OCI-LY1 (cell line): ENCODE measurements around the gene CHKA.

Experiments used
- H2AFZ ChIP-seq: fragments of 200-600 bp; sonication (generic), shearing (Covaris generic); 2 replicates; pipeline ENCODE4 v1.6.0; 2014; ENCODE audit warnings: antibody characterized with exemption, mild to moderate bottlenecking, low read length
- H3F3A ChIP-seq: fragments of 200-600 bp; sonication (generic), shearing (Covaris generic); 2 replicates; pipeline ENCODE4 v1.6.0; 2014; ENCODE audit warnings: mild to moderate bottlenecking, antibody characterized with exemption, low read length, moderate library complexity; ENCODE audit not compliant: insufficient read depth
- H3K27ac ChIP-seq: fragments of 200-600 bp; sonication (generic); 2 replicates; pipeline ENCODE4 v1.5.1; 2014; ENCODE audit warnings: low read length, mixed run types, mild to moderate bottlenecking, low read depth; ENCODE audit not compliant: poor library complexity, severe bottlenecking
- H3K27me3 ChIP-seq: fragments of 200-600 bp; sonication (generic); 2 replicates; pipeline ENCODE4 v1.6.0; 2014; ENCODE audit warnings: antibody characterized with exemption, mild to moderate bottlenecking, low read length, moderate library complexity; ENCODE audit not compliant: insufficient read depth
- H3K36me3 ChIP-seq: fragments of 200-600 bp; sonication (generic); 2 replicates; pipeline ENCODE4 v1.6.1; 2014; ENCODE audit warnings: mild to moderate bottlenecking, antibody characterized with exemption, low read length, moderate library complexity, mixed read lengths; ENCODE audit not compliant: insufficient read depth
- H3K4me1 ChIP-seq: fragments of 200-600 bp; sonication (generic); 2 replicates; pipeline ENCODE4 v1.5.1; 2014; ENCODE audit warnings: mild to moderate bottlenecking, low read length, moderate library complexity; ENCODE audit not compliant: insufficient read depth, severe bottlenecking
- H3K4me2 ChIP-seq: fragments of 200-600 bp; sonication (generic), shearing (Covaris generic); 2 replicates; pipeline ENCODE4 v1.6.1; 2014; ENCODE audit warnings: low read length
- H3K4me3 ChIP-seq: fragments of 200-600 bp; sonication (generic); 2 replicates; pipeline ENCODE4 v1.5.1; 2014; ENCODE audit warnings: low read length, low read depth, mild to moderate bottlenecking, mixed read lengths; ENCODE audit not compliant: poor library complexity, severe bottlenecking
- H3K79me2 ChIP-seq: fragments of 200-600 bp; shearing (Covaris generic); 2 replicates; pipeline ENCODE4 v1.6.1; 2016; ENCODE audit warnings: mixed run types, low read length, mixed read lengths; ENCODE audit not compliant: insufficient read depth
- H3K9ac ChIP-seq: fragments of 200-600 bp; sonication (generic), shearing (Covaris generic); 2 replicates; pipeline ENCODE4 v1.6.1; 2014; ENCODE audit warnings: mild to moderate bottlenecking, low read length, mixed read lengths
- H3K9me2 ChIP-seq: fragments of 200-600 bp; sonication (generic), shearing (Covaris generic); 2 replicates; pipeline ENCODE4 v1.6.1; 2014; ENCODE audit warnings: low read depth, mild to moderate bottlenecking, low read length, mixed read lengths
- H3K9me3 ChIP-seq: fragments of 200-600 bp; shearing (Covaris generic); 2 replicates; pipeline ENCODE4 v1.6.1; 2014; ENCODE audit warnings: low read length, mixed read lengths
- H4K20me1 ChIP-seq: fragments of 200-600 bp; sonication (generic), shearing (Covaris generic); 2 replicates; pipeline ENCODE4 v1.6.0; 2016; ENCODE audit warnings: mild to moderate bottlenecking, low read length; ENCODE audit not compliant: insufficient read depth
- EZH2 ChIP-seq: fragments of 200-600 bp; sonication (generic), shearing (Covaris generic); IDR thresholded peaks from 2 replicates; pipeline ENCODE4 v1.8.0; 2017; ENCODE audit warnings: borderline replicate concordance, mixed run types, mild to moderate bottlenecking, antibody characterized with exemption, low read length, moderate library complexity, mixed read lengths
- TF ChIP-seq, protein P1 (sequence below): fragments of 200-600 bp; sonication (generic), shearing (Covaris generic); IDR thresholded peaks from 2 replicates; pipeline ENCODE4 v1.5.1; 2017; ENCODE audit warnings: mild to moderate bottlenecking, antibody characterized with exemption, low read length, moderate library complexity, mixed read lengths

The CHKA gene

DNA sequence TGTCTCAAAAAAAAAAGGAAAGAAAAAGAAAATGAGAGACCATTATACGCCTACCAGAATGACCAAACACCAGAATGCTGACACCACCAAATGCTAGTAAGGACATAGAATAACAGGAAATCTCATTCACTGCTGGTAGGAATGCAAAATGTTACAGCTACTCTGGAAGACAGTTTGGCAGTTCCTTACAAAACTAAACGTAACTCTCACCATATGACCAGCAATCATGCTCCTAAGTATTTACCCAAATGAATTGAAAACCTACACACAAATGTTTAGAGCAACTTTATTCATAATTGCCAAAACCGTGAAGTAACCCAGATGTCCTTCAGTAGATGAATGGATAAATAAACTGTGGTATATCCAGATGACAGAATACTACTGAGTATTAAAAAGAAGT is 7.2 kb downstream of the CHKA start:
- no peaks in the 10 kb centered on the region for H3K27me3 ChIP-seq
- H4K20me1 ChIP-seq = no peaks in the 10 kb centered on the region
- peaks cover 10% of the 10 kb centered on the region; the same call in 1 of the 2 replicates for H3K79me2 ChIP-seq
- TF ChIP-seq, protein P1, sequence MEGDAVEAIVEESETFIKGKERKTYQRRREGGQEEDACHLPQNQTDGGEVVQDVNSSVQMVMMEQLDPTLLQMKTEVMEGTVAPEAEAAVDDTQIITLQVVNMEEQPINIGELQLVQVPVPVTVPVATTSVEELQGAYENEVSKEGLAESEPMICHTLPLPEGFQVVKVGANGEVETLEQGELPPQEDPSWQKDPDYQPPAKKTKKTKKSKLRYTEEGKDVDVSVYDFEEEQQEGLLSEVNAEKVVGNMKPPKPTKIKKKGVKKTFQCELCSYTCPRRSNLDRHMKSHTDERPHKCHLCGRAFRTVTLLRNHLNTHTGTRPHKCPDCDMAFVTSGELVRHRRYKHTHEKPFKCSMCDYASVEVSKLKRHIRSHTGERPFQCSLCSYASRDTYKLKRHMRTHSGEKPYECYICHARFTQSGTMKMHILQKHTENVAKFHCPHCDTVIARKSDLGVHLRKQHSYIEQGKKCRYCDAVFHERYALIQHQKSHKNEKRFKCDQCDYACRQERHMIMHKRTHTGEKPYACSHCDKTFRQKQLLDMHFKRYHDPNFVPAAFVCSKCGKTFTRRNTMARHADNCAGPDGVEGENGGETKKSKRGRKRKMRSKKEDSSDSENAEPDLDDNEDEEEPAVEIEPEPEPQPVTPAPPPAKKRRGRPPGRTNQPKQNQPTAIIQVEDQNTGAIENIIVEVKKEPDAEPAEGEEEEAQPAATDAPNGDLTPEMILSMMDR = no peak
- no peak for TF ChIP-seq EZH2
- no peak overlapping the region for H3K9ac ChIP-seq
- no peak overlapping the region for H3K4me2 ChIP-seq
- no peaks in the 10 kb centered on the region for H3K9me3 ChIP-seq
- peaks cover 28% of the 10 kb centered on the region for H3K4me1 ChIP-seq
- H3F3A ChIP-seq = no peaks in the 10 kb centered on the region
- no peaks in the 10 kb centered on the region; the same call in none of the 2 replicates for H3K36me3 ChIP-seq
- H2AFZ ChIP-seq = no peak overlapping the region
- no peak overlapping the region for H3K27ac ChIP-seq
- H3K4me3 ChIP-seq = no peak overlapping the region
- H3K9me2 ChIP-seq = no peaks in the 10 kb centered on the region

DNA sequence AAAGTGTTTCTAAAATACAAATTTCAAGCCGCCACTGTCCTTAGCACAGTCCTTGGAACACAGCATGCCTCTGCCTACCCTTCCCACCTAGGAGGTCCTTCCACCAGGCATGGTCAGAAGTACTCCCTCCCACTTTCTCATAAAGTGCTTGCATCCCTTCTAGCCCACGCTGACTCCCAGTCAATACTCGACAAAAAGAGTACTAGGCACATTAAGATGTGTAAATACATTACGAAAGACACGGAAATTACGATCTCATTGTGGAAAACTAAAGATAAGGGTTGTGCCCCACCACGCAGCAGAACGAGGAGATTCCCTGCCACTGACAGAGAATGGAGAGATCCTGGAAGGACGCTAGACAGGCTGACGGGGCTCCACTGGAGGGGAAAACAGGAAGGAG is 13.5 kb downstream of the CHKA start:
- Histone ChIP-seq H3K4me3 (no peak overlapping the region), H3K27ac (no peak overlapping the region), H3K9ac (no peak overlapping the region), H3K79me2 (peaks cover 38% of the 10 kb centered on the region), H3K4me1 (peaks cover 16% of the 10 kb centered on the region), H3K4me2 (no peak overlapping the region), H2AFZ (no peak overlapping the region), H3K27me3 (no peaks in the 10 kb centered on the region), H3K36me3 (no peaks in the 10 kb centered on the region; the same call in 1 of the 2 replicates), H4K20me1 (no peaks in the 10 kb centered on the region), H3F3A (0 out of 2 replicates have a peak, but pooled peaks cover 3% of the 10 kb centered on the region), H3K9me2 (no peaks in the 10 kb centered on the region), H3K9me3 (no peaks in the 10 kb centered on the region)
- TF ChIP-seq EZH2 = no peak
- TF ChIP-seq, protein P1 = no peak

DNA sequence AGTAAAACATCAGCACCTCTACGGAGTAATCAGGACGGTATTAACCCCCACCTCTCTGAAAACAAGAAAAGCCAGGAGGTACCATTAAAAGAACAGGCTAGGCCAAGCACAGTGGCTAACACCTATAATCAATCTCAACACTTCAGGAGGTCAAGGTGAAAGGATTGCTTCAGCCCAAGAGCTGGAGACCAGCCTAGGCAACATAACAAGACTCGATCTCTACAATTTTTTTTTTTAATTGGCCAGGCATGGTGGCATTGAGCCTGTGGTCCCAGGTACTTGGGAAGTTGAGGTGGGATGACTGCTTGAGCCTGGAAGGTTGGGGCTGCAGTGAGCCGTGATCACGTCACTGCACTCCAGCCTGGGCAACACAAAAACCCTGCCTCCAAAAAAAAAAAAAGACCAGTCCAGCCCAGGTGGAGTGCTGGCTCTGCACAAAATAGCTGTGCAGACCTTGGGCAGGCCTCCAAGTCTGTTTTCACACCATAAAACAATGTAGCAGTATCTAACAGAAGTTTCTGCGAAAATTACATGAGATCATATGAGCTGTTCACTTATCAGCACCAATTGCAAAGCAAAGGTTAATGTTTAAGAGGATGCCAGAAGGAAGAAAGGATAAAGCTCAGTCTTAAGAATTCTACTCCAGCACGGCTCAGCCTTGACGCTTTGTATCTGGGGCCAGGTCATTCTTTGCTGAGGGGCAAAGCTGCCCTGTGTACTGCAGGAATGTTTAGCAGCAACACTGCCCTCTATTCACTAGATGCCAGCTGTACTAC is 14.8 kb downstream of the CHKA start:
- peaks cover 16% of the 10 kb centered on the region for H3K4me1 ChIP-seq
- no peaks in the 10 kb centered on the region for H4K20me1 ChIP-seq

More for the DNA sequence above, 14.8 kb downstream of the CHKA start:
- Histone ChIP-seq H3K79me2 (peaks cover 45% of the 10 kb centered on the region), H3F3A (0 out of 2 replicates have a peak, but pooled peaks cover 3% of the 10 kb centered on the region), H3K9me3 (peaks cover 5% of the 10 kb centered on the region), H3K36me3 (peaks cover 5% of the 10 kb centered on the region), H3K4me2 (no peak overlapping the region), H2AFZ (no peak overlapping the region), H3K4me3 (no peak overlapping the region), H3K9ac (no peak overlapping the region), H3K9me2 (no peaks in the 10 kb centered on the region), H3K27ac (peak overlapping the region; percentile 18), H3K27me3 (no peaks in the 10 kb centered on the region)
- TF ChIP-seq, protein P1 = no peak
- no peak for TF ChIP-seq EZH2
